Liver (tissue), 3 donors: ENCODE data around the gene PHETA2.
"Not testable (repeated sequence)": the region's sequence is repeated elsewhere in the genome, so short reads cannot be mapped to it uniquely, and the experiment has no call there.

ENCODE experiments used
- EGR1 ChIP-seq, 2 donors: IDR thresholded peaks; 2 replicates each; pipeline ENCODE4 v1.6.1; 2016 to 2018; ENCODE audit warnings: antibody characterized with exemption in 2 of 2, low read depth in 2 of 2
- HNF4A ChIP-seq, 2 donors: conservative IDR thresholded peaks; 2 replicates each; pipeline ENCODE4 v1.6.1; 2016; ENCODE audit warnings: antibody characterized with exemption in 2 of 2, mild to moderate bottlenecking in 2 of 2
- JUND ChIP-seq, 2 donors: IDR thresholded peaks; 2 replicates each; pipeline ENCODE4 v1.6.1; 2016; ENCODE audit warnings: antibody characterized with exemption in 2 of 2
- RAD21 ChIP-seq, 2 donors: IDR thresholded peaks; 2 replicates each; pipeline ENCODE4 v1.6.1; 2016; ENCODE audit warnings: antibody characterized with exemption in 2 of 2, mild to moderate bottlenecking in 2 of 2
- RXRA ChIP-seq, 2 donors: IDR thresholded peaks; 2 replicates each; pipeline ENCODE4 v1.6.1; 2017 to 2018; ENCODE audit warnings: antibody characterized with exemption in 2 of 2, mild to moderate bottlenecking in 1 of 2
- TAF1 ChIP-seq: conservative IDR thresholded peaks from 2 replicates; pipeline ENCODE4 v1.6.1; 2016; ENCODE audit warnings: antibody characterized with exemption, mild to moderate bottlenecking
- TF ChIP-seq, protein P1 (sequence below): IDR thresholded peaks from 2 replicates; pipeline ENCODE4 v1.6.1; 2016; ENCODE audit warnings: antibody characterized with exemption, mild to moderate bottlenecking
- TF ChIP-seq, protein P2 (sequence below): fragments of 150-350 bp; IDR thresholded peaks from 2 replicates; pipeline ENCODE4 v1.5.1; 2017; ENCODE audit warnings: improper control_type of control experiment, low read depth, low read length; ENCODE audit not compliant: missing input control
- TF ChIP-seq, protein P3 (sequence below): IDR thresholded peaks from 2 replicates; pipeline ENCODE4 v1.6.1; 2016; ENCODE audit warnings: antibody characterized with exemption
- TF ChIP-seq, protein P4 (sequence below): IDR thresholded peaks from 2 replicates; pipeline ENCODE4 v1.6.1; 2016; ENCODE audit warnings: antibody characterized with exemption
- donor health status: healthy.
- donor health status: healthy.

DNA sequence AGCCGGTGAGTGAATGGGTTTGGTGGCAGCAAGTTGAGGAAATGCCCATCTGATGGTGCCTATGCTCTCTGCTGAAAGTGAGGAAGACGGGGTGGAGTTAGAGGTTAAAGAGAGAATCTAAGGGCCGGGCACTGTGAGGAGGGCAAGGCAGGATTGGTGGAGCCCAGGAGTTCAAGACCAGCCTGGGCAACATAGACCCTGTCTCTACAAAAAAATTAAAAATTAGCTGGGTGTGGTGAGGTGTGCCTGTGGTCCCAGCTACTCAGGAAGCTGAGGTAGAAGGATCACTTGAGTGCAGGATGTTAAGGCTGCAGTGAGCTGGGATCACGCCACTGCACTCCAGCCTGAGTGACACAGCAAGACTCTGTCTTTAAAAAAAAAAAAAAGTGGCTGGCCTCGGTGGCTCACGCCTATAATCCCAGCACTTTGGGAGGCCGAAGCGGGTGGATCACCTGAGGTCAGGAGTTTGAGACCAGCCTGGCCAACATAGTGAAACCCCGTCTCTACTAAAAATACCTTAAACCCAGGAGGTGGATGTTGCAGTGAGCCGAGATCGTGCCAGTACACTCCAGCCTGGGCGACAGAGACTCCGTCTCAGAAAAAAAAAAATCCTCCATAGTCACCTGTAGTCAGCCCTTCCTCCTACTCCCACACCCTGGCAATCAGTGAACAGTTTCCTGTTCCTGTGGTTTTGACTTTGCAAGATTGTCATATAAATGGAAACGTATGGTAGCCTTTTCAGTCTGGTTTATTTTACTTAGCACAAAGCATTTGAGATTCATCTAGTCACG, 46.4 kb downstream of the PHETA2 start:
- TF ChIP-seq, protein P1, sequence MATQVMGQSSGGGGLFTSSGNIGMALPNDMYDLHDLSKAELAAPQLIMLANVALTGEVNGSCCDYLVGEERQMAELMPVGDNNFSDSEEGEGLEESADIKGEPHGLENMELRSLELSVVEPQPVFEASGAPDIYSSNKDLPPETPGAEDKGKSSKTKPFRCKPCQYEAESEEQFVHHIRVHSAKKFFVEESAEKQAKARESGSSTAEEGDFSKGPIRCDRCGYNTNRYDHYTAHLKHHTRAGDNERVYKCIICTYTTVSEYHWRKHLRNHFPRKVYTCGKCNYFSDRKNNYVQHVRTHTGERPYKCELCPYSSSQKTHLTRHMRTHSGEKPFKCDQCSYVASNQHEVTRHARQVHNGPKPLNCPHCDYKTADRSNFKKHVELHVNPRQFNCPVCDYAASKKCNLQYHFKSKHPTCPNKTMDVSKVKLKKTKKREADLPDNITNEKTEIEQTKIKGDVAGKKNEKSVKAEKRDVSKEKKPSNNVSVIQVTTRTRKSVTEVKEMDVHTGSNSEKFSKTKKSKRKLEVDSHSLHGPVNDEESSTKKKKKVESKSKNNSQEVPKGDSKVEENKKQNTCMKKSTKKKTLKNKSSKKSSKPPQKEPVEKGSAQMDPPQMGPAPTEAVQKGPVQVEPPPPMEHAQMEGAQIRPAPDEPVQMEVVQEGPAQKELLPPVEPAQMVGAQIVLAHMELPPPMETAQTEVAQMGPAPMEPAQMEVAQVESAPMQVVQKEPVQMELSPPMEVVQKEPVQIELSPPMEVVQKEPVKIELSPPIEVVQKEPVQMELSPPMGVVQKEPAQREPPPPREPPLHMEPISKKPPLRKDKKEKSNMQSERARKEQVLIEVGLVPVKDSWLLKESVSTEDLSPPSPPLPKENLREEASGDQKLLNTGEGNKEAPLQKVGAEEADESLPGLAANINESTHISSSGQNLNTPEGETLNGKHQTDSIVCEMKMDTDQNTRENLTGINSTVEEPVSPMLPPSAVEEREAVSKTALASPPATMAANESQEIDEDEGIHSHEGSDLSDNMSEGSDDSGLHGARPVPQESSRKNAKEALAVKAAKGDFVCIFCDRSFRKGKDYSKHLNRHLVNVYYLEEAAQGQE: not testable (repeated sequence)
- not testable (repeated sequence) for TF ChIP-seq TAF1; EGR1 (IDR thresholded peaks at IDR 0.05; ENCODE audit: low read depth in 2 of 2); HNF4A (conservative IDR thresholded peaks at IDR 0.05); JUND (IDR thresholded peaks at IDR 0.05); RAD21 (IDR thresholded peaks at IDR 0.05); RXRA (IDR thresholded peaks at IDR 0.05)
- TF ChIP-seq, protein P2, sequence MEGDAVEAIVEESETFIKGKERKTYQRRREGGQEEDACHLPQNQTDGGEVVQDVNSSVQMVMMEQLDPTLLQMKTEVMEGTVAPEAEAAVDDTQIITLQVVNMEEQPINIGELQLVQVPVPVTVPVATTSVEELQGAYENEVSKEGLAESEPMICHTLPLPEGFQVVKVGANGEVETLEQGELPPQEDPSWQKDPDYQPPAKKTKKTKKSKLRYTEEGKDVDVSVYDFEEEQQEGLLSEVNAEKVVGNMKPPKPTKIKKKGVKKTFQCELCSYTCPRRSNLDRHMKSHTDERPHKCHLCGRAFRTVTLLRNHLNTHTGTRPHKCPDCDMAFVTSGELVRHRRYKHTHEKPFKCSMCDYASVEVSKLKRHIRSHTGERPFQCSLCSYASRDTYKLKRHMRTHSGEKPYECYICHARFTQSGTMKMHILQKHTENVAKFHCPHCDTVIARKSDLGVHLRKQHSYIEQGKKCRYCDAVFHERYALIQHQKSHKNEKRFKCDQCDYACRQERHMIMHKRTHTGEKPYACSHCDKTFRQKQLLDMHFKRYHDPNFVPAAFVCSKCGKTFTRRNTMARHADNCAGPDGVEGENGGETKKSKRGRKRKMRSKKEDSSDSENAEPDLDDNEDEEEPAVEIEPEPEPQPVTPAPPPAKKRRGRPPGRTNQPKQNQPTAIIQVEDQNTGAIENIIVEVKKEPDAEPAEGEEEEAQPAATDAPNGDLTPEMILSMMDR: not testable (repeated sequence)
- TF ChIP-seq, protein P3, sequence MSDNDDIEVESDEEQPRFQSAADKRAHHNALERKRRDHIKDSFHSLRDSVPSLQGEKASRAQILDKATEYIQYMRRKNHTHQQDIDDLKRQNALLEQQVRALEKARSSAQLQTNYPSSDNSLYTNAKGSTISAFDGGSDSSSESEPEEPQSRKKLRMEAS: not testable (repeated sequence)
- TF ChIP-seq, protein P4, sequence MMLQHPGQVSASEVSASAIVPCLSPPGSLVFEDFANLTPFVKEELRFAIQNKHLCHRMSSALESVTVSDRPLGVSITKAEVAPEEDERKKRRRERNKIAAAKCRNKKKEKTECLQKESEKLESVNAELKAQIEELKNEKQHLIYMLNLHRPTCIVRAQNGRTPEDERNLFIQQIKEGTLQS: not testable (repeated sequence)
